Activated B cell treated with CpG ODN at 0.5 μM for 24 hours (primary cell): ENCODE data around the gene DVL3. TPM values are rescaled to one million over a fixed set of nuclear protein-coding genes. Genes with fewer than 3 reads are reported as not detected.

Experiments used
- ATAC-seq: fragments of 200-7000 bp; cut with Tn5 transposase; one replicate; pipeline ENCODE4 v1.10.0; 2021; ENCODE audit warnings: low read depth, mild to moderate bottlenecking, moderate library complexity
- CTCF ChIA-PET: fragments of 350-600 bp; sonication (Branson Sonifier 250); formaldehyde crosslinking; loops from one replicate; lab custom pipeline; 2021; ENCODE audit warnings: antibody characterized with exemption; lab: Charles Lee
- POLR2A ChIA-PET: fragments of 350-600 bp; sonication (Branson Sonifier 250); formaldehyde crosslinking; loops from one replicate; lab custom pipeline; 2021; ENCODE audit warnings: antibody characterized with exemption; lab: Charles Lee
- DNase-seq: peaks from one replicate; pipeline ENCODE4 v3.0.0; 2022
- H3K27ac Mint-ChIP-seq: one replicate; pipeline ENCODE4 v1.8.0; 2020; ENCODE audit warnings: mixed read lengths
- H3K27me3 Mint-ChIP-seq: one replicate; pipeline ENCODE4 v1.8.0; 2021; ENCODE audit warnings: mixed read lengths
- H3K36me3 Mint-ChIP-seq: one replicate; pipeline ENCODE4 v1.8.0; 2021; ENCODE audit warnings: low read depth, mixed read lengths
- H3K4me1 Mint-ChIP-seq: one replicate; pipeline ENCODE4 v1.8.0; 2021; ENCODE audit warnings: mixed read lengths
- H3K4me3 Mint-ChIP-seq: one replicate; pipeline ENCODE4 v1.8.0; 2020; ENCODE audit warnings: mild to moderate bottlenecking, mixed read lengths
- H3K9me3 Mint-ChIP-seq: one replicate; pipeline ENCODE4 v1.8.0; 2020; ENCODE audit warnings: mixed read lengths
- CTCF ChIP-seq: fragments of 200-600 bp; IDR thresholded peaks from one replicate; pipeline ENCODE4 v1.8.0; 2022; ENCODE audit warnings: antibody characterized with exemption, mild to moderate bottlenecking
- intact Hi-C: fragments of 100-400 bp; cut with micrococcal nuclease; formaldehyde crosslinking; loops from one replicate; pipeline ENCODE4 v1.15.1; 2024
- total RNA-seq: library from RNA; stranded (reverse); gene quantifications from 2 replicates; pipeline ENCODE4 v1.2.3, GENCODE V29; 2022

Gene DVL3
- total RNA-seq, 1 donor from 2014 or later, result 54.2 TPM

DNA sequence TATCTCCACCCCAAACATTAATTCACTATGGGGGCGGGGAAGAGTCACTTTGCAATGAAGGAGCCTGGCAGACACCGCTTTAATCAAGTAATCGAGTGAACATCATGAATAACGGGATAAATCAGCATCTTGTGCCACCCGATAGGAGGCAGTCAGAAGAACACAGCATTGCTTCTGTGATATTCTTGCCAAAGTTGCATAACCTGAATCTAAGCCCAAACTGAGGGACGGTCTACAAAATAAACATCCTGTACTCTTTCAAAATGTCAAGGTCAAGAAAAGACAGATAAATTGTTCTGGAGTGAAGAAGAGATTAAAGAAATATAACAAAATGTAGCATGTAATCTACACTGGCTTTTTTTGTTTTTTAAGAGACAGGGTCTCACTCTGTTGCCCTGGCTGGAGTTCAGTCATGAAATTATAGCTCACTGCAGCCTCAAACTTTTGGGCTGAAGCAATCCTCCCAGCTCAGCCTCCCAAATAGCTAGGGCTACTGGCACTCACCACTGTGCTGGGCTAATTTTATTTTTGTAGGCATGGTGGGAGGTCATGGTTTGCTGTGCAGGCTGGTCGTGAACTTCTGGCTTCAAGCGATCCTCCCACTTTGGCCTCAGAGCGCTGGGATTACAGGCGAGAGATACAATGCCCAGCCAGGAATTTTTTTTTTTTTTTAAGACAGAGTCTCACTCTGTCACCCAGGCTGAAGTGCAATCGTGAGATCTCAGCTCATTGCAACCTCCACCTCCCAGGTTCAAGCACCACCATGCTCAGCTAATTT lies 54.2 kb downstream of the DVL3 start:
- no peak for TF ChIP-seq CTCF
- intact Hi-C loops, result no loop called here
- ATAC-seq, result no peak

GRCh38 chr3:184211297-184211696 lies 56.1 kb downstream of the DVL3 start:
- ChIA-PET CTCF (interaction anchor here (1.1 kb wide), 1 partner anchor 17 kb away, joined by 3 read pairs; no protein-coding TSS in a partner anchor), POLR2A (no interaction called here)
- TF ChIP-seq CTCF, result no peak
- intact Hi-C loops, result no loop called here
- Mint-ChIP-seq H3K4me1 (no peaks in the 10 kb centered on the region), H3K4me3 (no peak overlapping the region), H3K27me3 (peaks cover 16% of the 10 kb centered on the region), H3K27ac (no peak overlapping the region), H3K9me3 (no peaks in the 10 kb centered on the region), H3K36me3 (no peaks in the 10 kb centered on the region)
- DNase-seq (no peak), ATAC-seq (no peak)

More for the DNA sequence above, 54.2 kb downstream of the DVL3 start:
- Mint-ChIP-seq H3K4me3 (no peak overlapping the region), H3K27me3 (peaks cover 13% of the 10 kb centered on the region), H3K4me1 (no peaks in the 10 kb centered on the region), H3K27ac (no peak overlapping the region), H3K9me3 (no peaks in the 10 kb centered on the region), H3K36me3 (no peaks in the 10 kb centered on the region)
- ChIA-PET POLR2A (no interaction called here), CTCF (interaction anchor here (0.6 kb wide), 1 partner anchor 302 kb away, joined by 5 read pairs; no protein-coding TSS in a partner anchor)
- no peak for DNase-seq

GRCh38 chr3:184211718-184212117 lies 56.5 kb downstream of the DVL3 start:
- no peak for TF ChIP-seq CTCF
- no peaks in the 10 kb centered on the region for H3K36me3 Mint-ChIP-seq
- no peaks in the 10 kb centered on the region for H3K9me3 Mint-ChIP-seq
- no peak overlapping the region for H3K4me3 Mint-ChIP-seq
- no peaks in the 10 kb centered on the region for H3K4me1 Mint-ChIP-seq
- CTCF ChIA-PET, result interaction anchor here (1.1 kb wide), 1 partner anchor 16 kb away, joined by 3 read pairs; no protein-coding TSS in a partner anchor
- no peak for DNase-seq
- peaks cover 12% of the 10 kb centered on the region for H3K27me3 Mint-ChIP-seq
- no peak overlapping the region for H3K27ac Mint-ChIP-seq
- intact Hi-C loops, result no loop called here
- no peak for ATAC-seq
- POLR2A ChIA-PET, result no interaction called here

GRCh38 chr3:184218814-184219213 lies 63.6 kb downstream of the DVL3 start:
- TF ChIP-seq CTCF, result no peak
- DNase-seq (no peak), ATAC-seq (no peak)
- ChIA-PET POLR2A (interaction anchor here (0.6 kb wide), 1 partner anchor 156 kb away, joined by 4 read pairs; no protein-coding TSS in a partner anchor), CTCF (interaction anchor here (1.5 kb wide), 1 partner anchor 9 kb away, joined by 4 read pairs; no protein-coding TSS in a partner anchor)
- Mint-ChIP-seq H3K27me3 (peaks cover 16% of the 10 kb centered on the region), H3K4me1 (no peaks in the 10 kb centered on the region), H3K27ac (no peak overlapping the region), H3K4me3 (no peak overlapping the region), H3K9me3 (no peaks in the 10 kb centered on the region), H3K36me3 (no peaks in the 10 kb centered on the region)
- intact Hi-C loops, result no loop called here

DNA sequence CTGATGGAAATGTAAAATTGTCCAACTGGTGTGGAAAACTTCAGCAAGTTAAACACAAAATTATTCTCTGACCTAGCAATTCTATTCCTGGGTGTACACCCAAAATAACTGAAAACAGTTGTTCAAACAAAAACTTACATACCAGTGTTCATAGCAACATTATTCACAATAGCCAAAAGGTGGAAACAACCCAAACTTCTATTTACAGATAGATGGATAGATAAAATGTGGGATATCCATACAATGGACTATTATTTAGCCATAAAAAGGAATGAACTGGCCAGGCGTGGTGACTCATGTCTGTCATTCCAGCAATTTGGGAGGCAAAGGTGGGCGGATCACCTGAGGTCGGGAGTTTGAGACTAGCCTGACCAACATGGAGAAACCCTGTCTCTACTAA lies 67.3 kb downstream of the DVL3 start:
- Mint-ChIP-seq H3K4me3 (no peak overlapping the region), H3K9me3 (no peaks in the 10 kb centered on the region), H3K27ac (no peak overlapping the region), H3K27me3 (peaks cover 22% of the 10 kb centered on the region), H3K4me1 (no peaks in the 10 kb centered on the region), H3K36me3 (no peaks in the 10 kb centered on the region)
- no peak for TF ChIP-seq CTCF
- intact Hi-C loops, result no loop called here
- DNase-seq (no peak), ATAC-seq (no peak)
- ChIA-PET POLR2A (no interaction called here), CTCF (no interaction called here)
